ENCODE results near the gene CDC45. TPM values are rescaled to one million over a fixed set of nuclear protein-coding genes. Genes with fewer than 3 reads are reported as not detected.
"Not testable (repeated sequence)": the region's sequence is repeated elsewhere in the genome, so short reads cannot be mapped to it uniquely, and the experiment has no call there.

The CDC45 gene
- total RNA-seq, 1 donor from 2014 or later: 3.7 TPM

DNA sequence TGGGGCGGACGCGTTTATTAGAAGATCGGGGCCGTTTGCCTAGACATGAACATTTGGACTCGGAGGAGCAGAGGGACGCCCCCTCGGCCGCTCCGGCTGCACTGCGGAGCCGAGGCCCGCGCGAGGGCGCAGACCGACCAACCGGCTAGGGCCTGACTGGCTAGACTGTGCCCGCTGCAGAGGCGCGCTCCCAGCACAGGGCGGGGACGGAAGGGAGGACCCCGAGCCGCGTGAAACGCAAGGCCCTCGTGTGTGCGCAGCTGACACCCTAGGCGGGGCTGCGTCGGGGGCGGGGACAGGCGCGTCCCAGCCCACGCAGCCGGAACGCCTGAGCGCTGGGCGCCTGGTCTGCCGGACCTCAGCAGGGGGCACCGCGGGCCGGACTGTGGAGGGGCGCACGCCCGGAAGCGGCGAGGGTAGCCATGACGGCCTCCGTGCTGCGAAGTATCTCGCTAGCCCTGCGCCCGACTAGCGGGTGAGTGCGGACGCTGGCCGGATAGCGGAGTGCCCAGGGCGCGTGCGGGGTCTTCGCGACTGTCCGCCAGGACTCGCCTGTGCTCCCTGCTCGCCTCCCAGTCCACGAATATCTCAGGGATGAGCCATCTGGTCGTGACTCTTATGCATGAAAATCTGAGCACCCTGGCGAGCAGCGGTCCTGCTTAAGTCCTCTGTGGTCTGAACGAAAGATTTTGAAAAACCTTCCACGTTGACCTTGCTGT, 47.4 kb upstream of the CDC45 start, which contains the start of gene MRPL40:
MRPL40 (plus strand) TSS at position 413 of the 719 bp plus-strand sequence; CDS start at position 423, 10 bp downstream.
- TF ChIP-seq, protein P1, sequence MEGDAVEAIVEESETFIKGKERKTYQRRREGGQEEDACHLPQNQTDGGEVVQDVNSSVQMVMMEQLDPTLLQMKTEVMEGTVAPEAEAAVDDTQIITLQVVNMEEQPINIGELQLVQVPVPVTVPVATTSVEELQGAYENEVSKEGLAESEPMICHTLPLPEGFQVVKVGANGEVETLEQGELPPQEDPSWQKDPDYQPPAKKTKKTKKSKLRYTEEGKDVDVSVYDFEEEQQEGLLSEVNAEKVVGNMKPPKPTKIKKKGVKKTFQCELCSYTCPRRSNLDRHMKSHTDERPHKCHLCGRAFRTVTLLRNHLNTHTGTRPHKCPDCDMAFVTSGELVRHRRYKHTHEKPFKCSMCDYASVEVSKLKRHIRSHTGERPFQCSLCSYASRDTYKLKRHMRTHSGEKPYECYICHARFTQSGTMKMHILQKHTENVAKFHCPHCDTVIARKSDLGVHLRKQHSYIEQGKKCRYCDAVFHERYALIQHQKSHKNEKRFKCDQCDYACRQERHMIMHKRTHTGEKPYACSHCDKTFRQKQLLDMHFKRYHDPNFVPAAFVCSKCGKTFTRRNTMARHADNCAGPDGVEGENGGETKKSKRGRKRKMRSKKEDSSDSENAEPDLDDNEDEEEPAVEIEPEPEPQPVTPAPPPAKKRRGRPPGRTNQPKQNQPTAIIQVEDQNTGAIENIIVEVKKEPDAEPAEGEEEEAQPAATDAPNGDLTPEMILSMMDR (IDR thresholded peaks at IDR 0.05): no peak
- Mint-ChIP-seq H3K36me3 (ENCODE audit: unreplicated experiment) (peaks cover 11% of the 10 kb centered on the region), H3K27ac (ENCODE audit: unreplicated experiment) (peak within 1 kb of the TSS; percentile 95), H3K27me3 (ENCODE audit: unreplicated experiment) (no peaks in the 10 kb centered on the region), H3K9me3 (ENCODE audit: unreplicated experiment) (no peaks in the 10 kb centered on the region), H3K4me3 (ENCODE audit: unreplicated experiment) (peak within 1 kb of the TSS; percentile 89), H3K4me1 (ENCODE audit: unreplicated experiment) (peaks cover 39% of the 10 kb centered on the region)
- DNase-seq (ENCODE audit: extremely low spot score, unreplicated experiment): peak; percentile 98

DNA sequence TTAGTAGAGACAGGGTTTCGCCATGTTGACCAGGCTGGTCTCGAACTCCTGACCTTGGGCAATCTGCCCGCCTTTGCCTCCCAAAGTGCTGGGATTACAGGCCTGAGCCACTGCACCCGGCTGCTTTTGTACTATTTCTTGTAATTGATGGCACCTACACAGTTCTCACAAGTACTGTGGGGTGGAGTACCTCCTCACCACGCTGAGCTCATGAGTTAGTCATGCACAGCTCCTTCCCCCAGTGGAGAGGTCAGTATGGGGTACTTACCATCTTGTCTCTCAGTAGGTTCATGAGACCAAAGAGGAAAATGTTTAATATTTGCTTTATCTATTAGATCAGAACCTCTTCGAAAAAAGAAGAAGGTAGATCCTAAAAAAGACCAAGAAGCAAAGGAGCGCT, 45.3 kb upstream of the CDC45 start:
- Mint-ChIP-seq H3K27ac (ENCODE audit: unreplicated experiment) (no peak overlapping the region), H3K4me3 (ENCODE audit: unreplicated experiment) (peak overlapping the region; percentile 42)

GRCh38 chr22:19434829-19435580, 44.7 kb upstream of the CDC45 start:
- no peak for DNase-seq (ENCODE audit: extremely low spot score, unreplicated experiment)
- Mint-ChIP-seq H3K36me3 (ENCODE audit: unreplicated experiment) (peaks cover 14% of the 10 kb centered on the region), H3K4me3 (ENCODE audit: unreplicated experiment) (no peak overlapping the region), H3K9me3 (ENCODE audit: unreplicated experiment) (no peaks in the 10 kb centered on the region), H3K27ac (ENCODE audit: unreplicated experiment) (no peak overlapping the region), H3K4me1 (ENCODE audit: unreplicated experiment) (peaks cover 26% of the 10 kb centered on the region), H3K27me3 (ENCODE audit: unreplicated experiment) (no peaks in the 10 kb centered on the region)
- TF ChIP-seq, protein P1 (IDR thresholded peaks at IDR 0.05): no peak

More for the DNA sequence above, 45.3 kb upstream of the CDC45 start:
- peaks cover 11% of the 10 kb centered on the region for H3K36me3 Mint-ChIP-seq (ENCODE audit: unreplicated experiment)
- H3K4me1 Mint-ChIP-seq (ENCODE audit: unreplicated experiment): peaks cover 32% of the 10 kb centered on the region
- TF ChIP-seq, protein P1 (IDR thresholded peaks at IDR 0.05): no peak
- no peaks in the 10 kb centered on the region for H3K27me3 Mint-ChIP-seq (ENCODE audit: unreplicated experiment)
- H3K9me3 Mint-ChIP-seq (ENCODE audit: unreplicated experiment): no peaks in the 10 kb centered on the region
- DNase-seq (ENCODE audit: extremely low spot score, unreplicated experiment): no peak

DNA sequence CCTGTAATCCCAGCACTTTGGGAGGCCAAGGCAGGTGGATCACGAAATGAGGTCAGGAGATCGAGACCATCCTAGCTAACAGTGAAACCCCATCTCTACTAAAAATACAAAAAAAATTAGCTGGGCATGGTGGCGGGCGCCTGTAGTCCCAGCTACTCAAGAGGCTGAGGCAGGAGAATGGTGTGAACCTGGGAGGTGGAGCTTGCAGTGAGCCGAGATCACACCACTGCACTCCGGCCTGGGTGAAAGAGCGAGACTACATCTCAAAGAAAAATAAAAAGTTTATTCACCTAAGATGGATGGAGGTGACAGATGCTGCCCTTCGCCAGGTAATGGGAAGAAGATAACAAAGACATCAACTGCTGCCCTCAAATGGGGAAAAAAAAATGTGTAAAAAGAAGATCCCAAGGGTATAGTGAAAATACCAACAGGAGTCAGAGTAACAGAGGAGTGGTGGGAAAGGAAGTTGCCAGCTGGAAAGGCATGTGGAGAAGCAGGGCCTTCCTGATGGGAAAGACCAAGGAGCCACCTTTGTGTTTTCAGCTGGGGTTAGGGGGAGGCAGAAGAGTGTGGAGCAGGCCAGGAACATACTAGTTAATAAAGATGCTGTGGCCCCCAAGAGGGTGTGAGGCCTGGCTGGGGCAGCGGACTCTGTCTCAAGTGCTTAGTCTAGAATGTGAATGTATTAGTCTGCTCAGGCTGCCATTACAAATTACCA, 43.1 kb upstream of the CDC45 start:
- not testable (repeated sequence) for H3K9me3 Mint-ChIP-seq (ENCODE audit: unreplicated experiment); DNase-seq (ENCODE audit: extremely low spot score, unreplicated experiment); H3K4me3 Mint-ChIP-seq (ENCODE audit: unreplicated experiment); H3K27me3 Mint-ChIP-seq (ENCODE audit: unreplicated experiment)
- peak overlapping the region; percentile 12 for H3K27ac Mint-ChIP-seq (ENCODE audit: unreplicated experiment)
- H3K36me3 Mint-ChIP-seq (ENCODE audit: unreplicated experiment): peaks cover 17% of the 10 kb centered on the region
- peaks cover 16% of the 10 kb centered on the region for H3K4me1 Mint-ChIP-seq (ENCODE audit: unreplicated experiment)

DNA sequence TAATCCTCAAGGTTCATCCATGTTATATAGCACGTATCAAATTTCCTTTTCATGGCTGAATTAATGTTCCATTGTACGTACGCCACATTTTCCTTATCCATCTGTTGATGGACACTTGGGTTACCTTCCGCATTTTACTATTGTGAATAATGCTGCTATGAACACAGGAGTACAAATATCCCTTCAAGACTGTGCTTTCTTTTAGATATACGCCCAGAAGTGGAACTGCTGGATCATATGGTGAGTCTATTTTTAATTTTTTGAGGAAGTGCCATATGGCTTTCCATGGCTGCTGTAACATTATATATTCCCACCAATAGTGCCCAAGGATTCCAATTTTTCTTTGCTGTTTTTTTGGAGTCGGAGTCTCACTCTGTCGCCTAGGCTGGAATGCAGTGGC, 41.4 kb upstream of the CDC45 start:
- DNase-seq (ENCODE audit: extremely low spot score, unreplicated experiment): no peak
- Mint-ChIP-seq H3K36me3 (ENCODE audit: unreplicated experiment) (peaks cover 20% of the 10 kb centered on the region), H3K4me3 (ENCODE audit: unreplicated experiment) (no peak overlapping the region), H3K27me3 (ENCODE audit: unreplicated experiment) (no peaks in the 10 kb centered on the region), H3K4me1 (ENCODE audit: unreplicated experiment) (peaks cover 7% of the 10 kb centered on the region), H3K27ac (ENCODE audit: unreplicated experiment) (peak overlapping the region; percentile 11), H3K9me3 (ENCODE audit: unreplicated experiment) (no peaks in the 10 kb centered on the region)
- TF ChIP-seq, protein P1 (IDR thresholded peaks at IDR 0.05): no peak

Measured in osteocyte (in vitro differentiated cells).